ENCODE results near the gene SMC1B.
"Not testable (repeated sequence)": the region's sequence is repeated elsewhere in the genome, so short reads cannot be mapped to it uniquely, and the experiment has no call there.

Gene SMC1B

GRCh38 chr22:45442116-45442515, 28.7 kb upstream of the SMC1B start:
- DNase-seq = no peak

GRCh38 chr22:45441138-45441537, 27.7 kb upstream of the SMC1B start:
- DNase-seq = peak; percentile 32 to 56 (median 51)

- not testable (repeated sequence) for DNase-seq
Observed at GRCh38 chr22:45440688-45441087, 27.3 kb upstream of the SMC1B start.

GRCh38 chr22:45438336-45438735, 24.9 kb upstream of the SMC1B start:
- peak in 1 of 4 experiments; percentile 24 for DNase-seq

- not testable (repeated sequence) for DNase-seq
Observed at GRCh38 chr22:45436871-45437517, 23.6 kb upstream of the SMC1B start.

GRCh38 chr22:45435544-45436139, 22.2 kb upstream of the SMC1B start:
- DNase-seq = peak; percentile 92 to 96 (median 93)

GRCh38 chr22:45434981-45435380, 21.6 kb upstream of the SMC1B start:
- DNase-seq = peak; percentile 70 to 78 (median 74)

- DNase-seq = no peak
Observed at GRCh38 chr22:45430871-45431270, 17.5 kb upstream of the SMC1B start.

GRCh38 chr22:45429981-45430775, 16.8 kb upstream of the SMC1B start:
- peak; percentile 50 to 72 (median 65) for DNase-seq

GRCh38 chr22:45429424-45429823, 16.0 kb upstream of the SMC1B start:
- DNase-seq = no peak

- DNase-seq = no peak
Observed at GRCh38 chr22:45428391-45429385, 15.3 kb upstream of the SMC1B start.

GRCh38 chr22:45427114-45427513, 13.7 kb upstream of the SMC1B start:
- no peak for DNase-seq

- no peak for DNase-seq
Observed at GRCh38 chr22:45426387-45426786, 13.0 kb upstream of the SMC1B start.

GRCh38 chr22:45425531-45426265, 12.3 kb upstream of the SMC1B start:
- no peak for DNase-seq

GRCh38 chr22:45425101-45425500, 11.7 kb upstream of the SMC1B start:
- DNase-seq = peak; percentile 43 to 63 (median 60)

- DNase-seq = peak; percentile 90 to 95 (median 92)
Observed at GRCh38 chr22:45424241-45424731, 10.9 kb upstream of the SMC1B start.

GRCh38 chr22:45423524-45423923, 10.1 kb upstream of the SMC1B start:
- DNase-seq = no peak

GRCh38 chr22:45422237-45422983, 9.0 kb upstream of the SMC1B start:
- peak in 3 of 4 experiments; percentile 29 to 40 (median 34) for DNase-seq

- DNase-seq = peak; percentile 56 to 76 (median 66)
Observed at GRCh38 chr22:45421349-45422055, 8.1 kb upstream of the SMC1B start.

GRCh38 chr22:45420539-45420938, 7.1 kb upstream of the SMC1B start:
- DNase-seq = no peak
